GM19023 (cell line): ENCODE measurements around the gene HTRA1.

ENCODE experiments used
- ATAC-seq: cut with Tn5 transposase; IDR thresholded peaks from one replicate; pipeline ENCODE4 v1.9.1; 2021; ENCODE audit warnings: mild to moderate bottlenecking, moderate library complexity; ENCODE audit not compliant: unreplicated experiment

The HTRA1 gene

DNA sequence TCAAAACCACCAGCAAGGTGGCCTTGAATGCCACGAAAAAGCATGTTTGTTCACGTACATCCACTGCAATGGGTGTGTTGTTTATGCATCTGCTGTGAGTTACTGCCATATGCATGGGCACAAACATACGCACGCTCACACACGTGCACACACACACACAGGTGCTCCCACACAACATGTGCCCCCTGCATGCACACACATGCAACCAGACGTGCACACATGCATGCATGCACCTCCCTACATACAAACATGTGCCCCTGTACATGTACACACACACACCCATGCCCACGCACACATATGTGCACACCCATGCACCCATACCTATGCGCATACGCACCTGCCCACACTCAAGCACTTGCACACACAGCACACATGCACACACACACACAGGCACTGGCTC lies 89.1 kb downstream of the HTRA1 start:
- ATAC-seq = no peak

DNA sequence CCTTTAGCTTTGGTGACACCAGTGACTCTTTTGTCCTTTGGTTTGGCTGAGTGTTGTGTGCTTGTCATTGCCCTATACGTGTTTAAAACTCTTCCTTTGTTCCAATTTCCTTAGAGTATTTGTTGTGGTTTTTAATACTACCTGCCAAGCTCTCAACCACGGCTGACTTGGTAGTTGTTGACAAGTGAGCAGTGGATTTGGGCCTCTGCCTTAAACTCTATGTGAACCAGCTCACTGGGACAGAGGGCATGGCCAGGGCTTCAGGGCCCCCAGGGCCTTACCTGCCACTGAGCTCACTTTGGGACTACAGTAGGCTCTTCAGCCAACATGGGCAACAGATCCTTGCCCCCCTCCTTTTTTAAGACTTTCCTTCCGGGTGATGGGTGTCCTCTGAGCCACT lies 89.6 kb downstream of the HTRA1 start:
- ATAC-seq = no peak

- no peak for ATAC-seq
These were observed 90.1 kb downstream of the HTRA1 start for GRCh38 chr10:122551450-122551849.

DNA sequence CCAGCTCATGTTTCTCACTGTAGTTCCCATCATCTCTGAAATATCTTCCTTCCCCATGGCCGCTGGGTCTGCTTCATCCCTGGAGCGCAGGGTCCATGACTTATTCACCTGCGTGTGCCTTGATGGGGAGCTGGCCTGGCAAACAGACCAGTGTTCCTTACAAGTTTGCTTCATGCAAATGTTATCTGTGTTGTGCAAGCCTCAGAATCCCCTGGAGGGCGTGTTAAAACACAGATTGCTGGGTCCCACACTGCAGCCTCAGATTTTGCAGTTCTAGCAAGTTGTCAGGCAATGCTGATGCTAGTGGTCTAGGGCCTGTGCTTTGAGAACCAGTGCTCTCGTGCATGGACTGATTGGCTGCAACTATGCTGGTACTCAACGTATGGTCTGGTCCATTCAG lies 92.0 kb downstream of the HTRA1 start:
- ATAC-seq = no peak

GRCh38 chr10:122554131-122555036 lies 93.0 kb downstream of the HTRA1 start:
- no peak for ATAC-seq

DNA sequence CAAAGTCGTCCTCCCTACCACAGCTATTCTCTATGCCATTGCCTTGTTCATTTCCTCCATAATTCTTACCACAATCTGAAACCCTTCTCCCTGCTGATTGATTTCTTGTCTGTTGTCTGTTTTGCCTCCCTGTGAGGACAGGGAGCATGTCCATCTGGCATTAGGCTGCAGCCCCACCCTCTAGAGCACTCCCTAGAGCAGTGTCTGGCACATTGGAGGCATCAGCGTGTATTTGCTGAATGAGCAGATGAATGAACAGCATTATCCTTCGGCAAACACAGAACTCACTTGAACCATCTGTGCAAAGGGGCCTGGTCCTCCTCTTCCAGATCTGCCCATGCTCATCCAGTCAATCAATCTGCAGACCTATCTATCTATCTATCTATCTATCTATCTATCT lies 94.1 kb downstream of the HTRA1 start:
- no peak for ATAC-seq

GRCh38 chr10:122557516-122557915 lies 96.2 kb downstream of the HTRA1 start:
- no peak for ATAC-seq

GRCh38 chr10:122558452-122558851 lies 97.1 kb downstream of the HTRA1 start:
- no peak for ATAC-seq

DNA sequence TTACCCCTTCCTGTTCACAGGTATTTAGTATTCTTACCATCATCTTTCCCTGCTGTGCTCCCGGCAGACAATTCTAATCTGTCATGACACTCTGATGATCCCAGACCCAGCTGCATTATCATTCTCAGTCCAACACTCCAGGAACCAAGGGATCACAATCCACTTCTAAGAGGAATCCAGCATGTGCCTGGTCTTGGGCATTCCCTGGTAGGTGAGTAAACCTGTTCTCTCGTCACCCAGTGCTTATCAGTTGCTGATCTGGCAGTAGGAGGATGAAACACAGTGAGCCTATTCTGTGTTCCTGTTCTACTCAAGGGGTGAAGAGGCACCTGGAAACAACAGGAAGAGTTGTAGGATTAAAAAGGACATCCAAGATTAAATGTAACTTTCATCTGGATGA lies 97.9 kb downstream of the HTRA1 start:
- no peak for ATAC-seq

DNA sequence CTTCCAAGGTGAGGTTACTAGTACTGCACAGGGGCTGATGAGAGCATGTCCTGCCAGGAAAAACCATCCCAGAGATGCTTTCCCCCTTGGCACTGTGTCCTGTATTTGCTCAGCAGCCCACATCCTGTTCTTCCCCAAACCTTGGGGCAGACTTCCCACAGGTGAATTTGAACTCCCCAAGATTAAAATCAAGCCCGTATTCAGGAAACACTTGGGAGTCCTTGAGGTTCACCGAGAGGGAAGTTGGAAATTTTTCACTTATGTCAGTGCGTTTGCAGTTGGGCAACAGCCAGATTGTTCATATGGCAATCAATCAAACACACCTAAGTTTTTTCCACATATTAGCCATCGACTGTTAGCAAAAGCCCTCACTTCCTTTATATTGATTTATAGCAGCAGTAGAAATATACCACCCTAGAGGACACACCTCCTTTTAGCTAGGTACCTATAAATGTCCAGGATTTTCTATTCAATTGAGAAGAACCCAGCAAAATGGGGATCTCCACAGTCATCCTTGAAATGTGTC lies 99.0 kb downstream of the HTRA1 start, which contains the start of gene DMBT1:
Gene DMBT1 (plus strand): TSS at position 476 of the 526 bp plus-strand sequence. CDS start 17 bp downstream, at position 493.
- no peak for ATAC-seq

GRCh38 chr10:122561212-122561611 lies 99.9 kb downstream of the HTRA1 start:
- ATAC-seq = no peak

- ATAC-seq = no peak
These were observed 100.4 kb downstream of the HTRA1 start for GRCh38 chr10:122561792-122562191.
